Fibroblast of villous mesenchyme (primary cell): ENCODE results near the gene LINC00237. TPM values are rescaled to one million over a fixed set of nuclear protein-coding genes. Genes with fewer than 3 reads are reported as not detected.

ENCODE experiments used
- DNase-seq: peaks from one replicate; pipeline ENCODE4 v3.0.0-alpha.2; 2010; ENCODE audit warnings: low read depth
- H3K4me3 ChIP-seq: 2 replicates; pipeline ENCODE4 v1.5.1; 2011; ENCODE audit warnings: low read depth, mild to moderate bottlenecking, low read length
- CTCF ChIP-seq: IDR thresholded peaks from 2 replicates; pipeline ENCODE4 v1.5.1; 2012; ENCODE audit warnings: low read depth, mild to moderate bottlenecking, low read length; ENCODE audit not compliant: insufficient read depth
- total RNA-seq: library from RNA; depleted of rRNA; stranded (reverse); fragments of >200 nt; gene quantifications from 2 replicates; pipeline ENCODE4 v1.2.3, GENCODE V29; 2012

Gene LINC00237
- total RNA-seq, 1 donor = not detected

GRCh38 chr20:21136015-21136732 lies 30.0 kb upstream of the LINC00237 start:
- TF ChIP-seq CTCF = no peak
- H3K4me3 ChIP-seq = no peak overlapping the region
- DNase-seq = no peak

- DNase-seq = no peak
- H3K4me3 ChIP-seq = no peak overlapping the region
- TF ChIP-seq CTCF = no peak
Observed at GRCh38 chr20:21134883-21135493, 28.8 kb upstream of the LINC00237 start.

- no peak for TF ChIP-seq CTCF
- DNase-seq = no peak
- no peak overlapping the region for H3K4me3 ChIP-seq
Observed at GRCh38 chr20:21133917-21134622, 27.9 kb upstream of the LINC00237 start.

GRCh38 chr20:21133404-21133803 lies 27.2 kb upstream of the LINC00237 start:
- no peak for DNase-seq
- no peak for TF ChIP-seq CTCF
- no peak overlapping the region for H3K4me3 ChIP-seq

GRCh38 chr20:21129861-21130260 lies 23.7 kb upstream of the LINC00237 start:
- no peak overlapping the region for H3K4me3 ChIP-seq
- peak; percentile 7 for TF ChIP-seq CTCF
- no peak for DNase-seq

- DNase-seq = no peak
- TF ChIP-seq CTCF = no peak
- H3K4me3 ChIP-seq = peak overlapping the region; percentile 73
Observed at GRCh38 chr20:21127201-21127981, 21.2 kb upstream of the LINC00237 start.
